ENCODE measurements around the gene LRRC4C. TPM values are rescaled to one million over a fixed set of nuclear protein-coding genes. Genes with fewer than 3 reads are reported as not detected.

LRRC4C gene
- total RNA-seq, 1 experiment from 2014 or later = not detected

DNA sequence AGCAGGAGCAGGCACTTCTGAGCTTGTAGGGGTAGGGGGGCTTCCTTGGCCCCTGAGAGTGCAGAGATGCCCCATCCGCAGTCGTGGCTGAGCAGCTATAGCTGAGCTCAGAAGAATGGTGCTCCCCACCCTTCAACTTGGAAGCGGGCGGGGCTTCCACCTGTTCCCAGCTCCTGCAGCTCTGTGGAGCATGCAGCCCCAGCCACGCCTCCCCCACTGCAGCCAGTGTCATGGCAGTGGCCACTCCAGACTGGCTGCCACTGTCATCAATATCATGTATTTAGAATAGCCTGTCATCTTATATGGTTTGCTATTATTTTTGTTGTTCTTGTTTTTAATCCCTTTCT lies 213.1 kb downstream of the LRRC4C start:
- H3K4me3 ChIP-seq (ENCODE audit: low read length) = no peak overlapping the region
- ChIA-PET POLR2A (ENCODE audit: unreplicated experiment) (no interaction called here), CTCF (no interaction called here)
- ATAC-seq (no peak), DNase-seq (no peak)
- TF ChIP-seq EZH2 (IDR thresholded peaks at IDR 0.05; ENCODE audit: low read length, unreplicated experiment) (no peak), EZH2phosphoT487 (IDR thresholded peaks at IDR 0.05; ENCODE audit: borderline replicate concordance, low read length) (no peak)
- TF ChIP-seq, protein P1, sequence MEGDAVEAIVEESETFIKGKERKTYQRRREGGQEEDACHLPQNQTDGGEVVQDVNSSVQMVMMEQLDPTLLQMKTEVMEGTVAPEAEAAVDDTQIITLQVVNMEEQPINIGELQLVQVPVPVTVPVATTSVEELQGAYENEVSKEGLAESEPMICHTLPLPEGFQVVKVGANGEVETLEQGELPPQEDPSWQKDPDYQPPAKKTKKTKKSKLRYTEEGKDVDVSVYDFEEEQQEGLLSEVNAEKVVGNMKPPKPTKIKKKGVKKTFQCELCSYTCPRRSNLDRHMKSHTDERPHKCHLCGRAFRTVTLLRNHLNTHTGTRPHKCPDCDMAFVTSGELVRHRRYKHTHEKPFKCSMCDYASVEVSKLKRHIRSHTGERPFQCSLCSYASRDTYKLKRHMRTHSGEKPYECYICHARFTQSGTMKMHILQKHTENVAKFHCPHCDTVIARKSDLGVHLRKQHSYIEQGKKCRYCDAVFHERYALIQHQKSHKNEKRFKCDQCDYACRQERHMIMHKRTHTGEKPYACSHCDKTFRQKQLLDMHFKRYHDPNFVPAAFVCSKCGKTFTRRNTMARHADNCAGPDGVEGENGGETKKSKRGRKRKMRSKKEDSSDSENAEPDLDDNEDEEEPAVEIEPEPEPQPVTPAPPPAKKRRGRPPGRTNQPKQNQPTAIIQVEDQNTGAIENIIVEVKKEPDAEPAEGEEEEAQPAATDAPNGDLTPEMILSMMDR (conservative IDR thresholded peaks at IDR 0.05; ENCODE audit: low read depth, low read length) = no peak
- no peaks in the 10 kb centered on the region for H3K9me3 ChIP-seq (ENCODE audit: low read length)
- H3F3A ChIP-seq (ENCODE audit: low read length, unreplicated experiment) = no peaks in the 10 kb centered on the region
- intact Hi-C loops (cut with micrococcal nuclease) = no loop called here
- H3K9ac ChIP-seq (ENCODE audit: low read length) = no peak overlapping the region
- H3K79me2 ChIP-seq (ENCODE audit: low read length) = no peaks in the 10 kb centered on the region
- H2AFZ ChIP-seq (ENCODE audit: low read length) = no peak overlapping the region
- H3K27ac ChIP-seq (ENCODE audit: low read length) = no peak overlapping the region
- no peaks in the 10 kb centered on the region for H3K27me3 ChIP-seq (ENCODE audit: low read length)
- no peaks in the 10 kb centered on the region for H3K9me2 ChIP-seq (replicated peaks; ENCODE audit: low read length)
- H3K4me2 ChIP-seq (ENCODE audit: low read length) = no peak overlapping the region
- BruUV-seq (replicated peaks) = no TSS peak
- H3K36me3 ChIP-seq (ENCODE audit: low read depth, low read length) = no peaks in the 10 kb centered on the region
- no peaks in the 10 kb centered on the region for H4K20me1 ChIP-seq (ENCODE audit: low read length)
- no peaks in the 10 kb centered on the region for H3K4me1 ChIP-seq (ENCODE audit: insufficient read depth, low read length)

DNA sequence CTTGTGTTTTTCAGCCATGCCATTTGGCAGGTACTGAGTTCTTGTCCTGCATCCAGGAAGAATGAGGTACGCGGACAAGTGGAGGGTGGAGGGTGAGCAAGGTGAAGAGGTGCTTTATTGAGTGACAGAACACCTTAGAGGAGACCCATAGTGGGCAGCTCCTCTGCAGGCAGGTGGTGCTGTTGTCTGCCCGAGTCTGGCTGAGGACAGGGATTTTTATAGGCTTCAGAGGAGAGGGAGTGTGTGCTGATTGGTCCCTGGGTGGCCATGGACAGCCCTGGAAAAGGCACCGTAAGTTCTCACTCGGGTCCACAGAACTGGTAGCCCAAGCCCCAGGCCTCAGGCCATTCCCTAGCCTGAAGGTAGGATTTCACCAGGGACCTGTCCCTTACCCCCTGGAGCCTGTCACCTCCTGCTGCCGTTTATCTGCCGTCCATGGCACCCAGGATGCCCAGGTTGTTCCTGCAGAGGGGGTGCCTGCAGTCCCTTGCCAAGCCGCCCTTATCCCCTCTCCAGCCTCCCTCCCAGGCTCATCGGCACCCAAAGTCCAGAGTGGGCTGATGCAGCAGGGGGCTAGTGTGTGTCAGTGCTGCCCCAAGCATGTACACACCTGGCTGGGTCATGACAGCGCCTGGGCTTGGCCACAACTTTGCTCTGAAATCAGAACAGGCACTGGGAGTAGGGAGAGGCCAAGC lies 213.6 kb downstream of the LRRC4C start:
- ChIA-PET CTCF (no interaction called here), POLR2A (ENCODE audit: unreplicated experiment) (no interaction called here)
- Histone ChIP-seq H2AFZ (ENCODE audit: low read length) (no peak overlapping the region), H3K79me2 (ENCODE audit: low read length) (no peaks in the 10 kb centered on the region), H3K4me1 (ENCODE audit: insufficient read depth, low read length) (no peaks in the 10 kb centered on the region), H3K36me3 (ENCODE audit: low read depth, low read length) (no peaks in the 10 kb centered on the region), H3K9me2 (replicated peaks; ENCODE audit: low read length) (no peaks in the 10 kb centered on the region), H3K4me3 (ENCODE audit: low read length) (no peak overlapping the region), H4K20me1 (ENCODE audit: low read length) (no peaks in the 10 kb centered on the region), H3K9me3 (ENCODE audit: low read length) (no peaks in the 10 kb centered on the region), H3K4me2 (ENCODE audit: low read length) (no peak overlapping the region), H3K9ac (ENCODE audit: low read length) (no peak overlapping the region), H3F3A (ENCODE audit: low read length, unreplicated experiment) (no peaks in the 10 kb centered on the region), H3K27ac (ENCODE audit: low read length) (no peak overlapping the region), H3K27me3 (ENCODE audit: low read length) (no peaks in the 10 kb centered on the region)
- no peak for TF ChIP-seq EZH2 (IDR thresholded peaks at IDR 0.05; ENCODE audit: low read length, unreplicated experiment)
- TF ChIP-seq, protein P1 (conservative IDR thresholded peaks at IDR 0.05; ENCODE audit: low read depth, low read length) = peak; percentile 15; the same call in 1 of the 2 replicates
- TF ChIP-seq EZH2phosphoT487 (IDR thresholded peaks at IDR 0.05; ENCODE audit: borderline replicate concordance, low read length) = no peak
- no TSS peak for BruUV-seq (replicated peaks)
- no peak for ATAC-seq
- peak; percentile 17 for DNase-seq
- intact Hi-C loops (cut with micrococcal nuclease) = no loop called here

DNA sequence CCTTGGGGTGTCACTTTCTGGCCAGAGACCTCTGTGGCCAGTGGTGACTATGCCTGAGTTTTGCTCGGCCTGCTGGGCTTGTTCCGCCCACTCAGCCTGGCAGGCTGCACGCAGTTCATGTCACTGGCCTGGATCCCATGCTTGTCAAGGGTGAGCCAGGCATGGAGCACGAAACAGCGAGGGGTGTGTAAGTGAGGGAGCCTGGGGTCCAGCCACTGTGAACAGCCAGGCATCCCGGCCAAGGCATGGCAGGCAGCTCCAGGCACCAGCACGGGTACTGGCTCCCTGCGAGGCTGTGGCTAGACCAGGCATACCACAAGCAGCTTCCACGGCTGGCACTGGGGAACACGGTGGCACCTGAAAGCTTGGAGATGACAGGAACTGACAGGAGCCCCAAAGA lies 214.3 kb downstream of the LRRC4C start:
- Histone ChIP-seq H3K36me3 (ENCODE audit: low read depth, low read length) (no peaks in the 10 kb centered on the region), H3K9ac (ENCODE audit: low read length) (no peak overlapping the region), H3K4me1 (ENCODE audit: insufficient read depth, low read length) (no peaks in the 10 kb centered on the region), H2AFZ (ENCODE audit: low read length) (no peak overlapping the region), H3K79me2 (ENCODE audit: low read length) (no peaks in the 10 kb centered on the region), H3K9me3 (ENCODE audit: low read length) (no peaks in the 10 kb centered on the region), H3K4me2 (ENCODE audit: low read length) (no peak overlapping the region), H3F3A (ENCODE audit: low read length, unreplicated experiment) (no peaks in the 10 kb centered on the region), H4K20me1 (ENCODE audit: low read length) (no peaks in the 10 kb centered on the region), H3K9me2 (replicated peaks; ENCODE audit: low read length) (no peaks in the 10 kb centered on the region), H3K27ac (ENCODE audit: low read length) (no peak overlapping the region), H3K4me3 (ENCODE audit: low read length) (no peak overlapping the region), H3K27me3 (ENCODE audit: low read length) (no peaks in the 10 kb centered on the region)
- ATAC-seq (no peak), DNase-seq (no peak)
- no TSS peak for BruUV-seq (replicated peaks)
- intact Hi-C loops (cut with micrococcal nuclease) = no loop called here
- CTCF ChIA-PET = no interaction called here
- POLR2A ChIA-PET (ENCODE audit: unreplicated experiment) = no interaction called here
- TF ChIP-seq EZH2 (IDR thresholded peaks at IDR 0.05; ENCODE audit: low read length, unreplicated experiment) (no peak), EZH2phosphoT487 (IDR thresholded peaks at IDR 0.05; ENCODE audit: borderline replicate concordance, low read length) (no peak)
- TF ChIP-seq, protein P1 (conservative IDR thresholded peaks at IDR 0.05; ENCODE audit: low read depth, low read length) = no peak
